Testis (tissue), 2 donors: ENCODE measurements around the gene PIP4K2A.

ENCODE experiments used
- POLR2A ChIP-seq: fragments of 450-650 bp; IDR thresholded peaks from one replicate; pipeline ENCODE4 v1.6.1; 2017; ENCODE audit warnings: antibody characterized with exemption, mild to moderate bottlenecking, moderate library complexity
- TF ChIP-seq, protein P1 (sequence below), 3 experiments: fragments of 450-650 bp in 2 of 3; fragments of 200-600 bp in 1 of 3; sonication (generic) in 1 of 3; IDR thresholded peaks; one replicate each; pipeline ENCODE4 v1.5.1; 2016 to 2019; ENCODE audit warnings: antibody characterized with exemption in 3 of 3, mild to moderate bottlenecking in 2 of 3, moderate library complexity in 1 of 3

DNA sequence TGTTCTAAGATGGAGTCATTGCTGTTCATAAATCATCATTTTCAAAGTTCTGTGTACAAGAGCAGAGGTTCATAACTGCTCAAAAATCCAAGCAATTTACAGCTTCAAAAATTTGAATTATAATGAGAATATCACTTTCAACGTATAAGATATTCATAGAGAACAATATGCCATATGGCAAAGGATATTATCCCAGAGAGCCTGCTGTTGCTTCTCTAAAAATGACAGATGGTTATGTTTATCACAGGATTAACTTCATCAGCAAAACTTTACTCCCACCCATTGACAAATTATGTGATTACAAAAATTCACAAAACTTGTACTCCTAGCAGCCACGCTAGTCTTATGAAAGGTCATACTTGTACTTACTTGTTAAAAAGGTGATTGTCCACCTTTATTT, 105.1 kb downstream of the PIP4K2A start:
- no peak for TF ChIP-seq POLR2A
- TF ChIP-seq, protein P1, sequence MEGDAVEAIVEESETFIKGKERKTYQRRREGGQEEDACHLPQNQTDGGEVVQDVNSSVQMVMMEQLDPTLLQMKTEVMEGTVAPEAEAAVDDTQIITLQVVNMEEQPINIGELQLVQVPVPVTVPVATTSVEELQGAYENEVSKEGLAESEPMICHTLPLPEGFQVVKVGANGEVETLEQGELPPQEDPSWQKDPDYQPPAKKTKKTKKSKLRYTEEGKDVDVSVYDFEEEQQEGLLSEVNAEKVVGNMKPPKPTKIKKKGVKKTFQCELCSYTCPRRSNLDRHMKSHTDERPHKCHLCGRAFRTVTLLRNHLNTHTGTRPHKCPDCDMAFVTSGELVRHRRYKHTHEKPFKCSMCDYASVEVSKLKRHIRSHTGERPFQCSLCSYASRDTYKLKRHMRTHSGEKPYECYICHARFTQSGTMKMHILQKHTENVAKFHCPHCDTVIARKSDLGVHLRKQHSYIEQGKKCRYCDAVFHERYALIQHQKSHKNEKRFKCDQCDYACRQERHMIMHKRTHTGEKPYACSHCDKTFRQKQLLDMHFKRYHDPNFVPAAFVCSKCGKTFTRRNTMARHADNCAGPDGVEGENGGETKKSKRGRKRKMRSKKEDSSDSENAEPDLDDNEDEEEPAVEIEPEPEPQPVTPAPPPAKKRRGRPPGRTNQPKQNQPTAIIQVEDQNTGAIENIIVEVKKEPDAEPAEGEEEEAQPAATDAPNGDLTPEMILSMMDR (IDR thresholded peaks at IDR 0.05), result no peak
